PC-3 (cell line): ENCODE results near the gene ZNF611. TPM values are rescaled to one million over a fixed set of nuclear protein-coding genes. Genes with fewer than 3 reads are reported as not detected.
"Not testable (repeated sequence)": the region's sequence is repeated elsewhere in the genome, so short reads cannot be mapped to it uniquely, and the experiment has no call there.

Experiments
- ATAC-seq: fragments of 200-7000 bp; cut with Tn5 transposase; 2 replicates; pipeline ENCODE4 v1.9.1; 2020; ENCODE audit warnings: mild to moderate bottlenecking, moderate library complexity
- BruUV-seq: library from RNA; stranded (reverse); fragments of 400-500 nt; replicated peaks from 2 replicates; lab custom pipeline; 2021; lab: Mats Ljungman, UMichigan
- CTCF ChIA-PET: fragments of 300-600 bp; sonication (Branson Sonifier 250); formaldehyde crosslinking; loops from one replicate; lab custom pipeline; 2022; ENCODE audit warnings: antibody characterized with exemption; lab: Charles Lee
- POLR2A ChIA-PET: fragments of 300-600 bp; sonication (Branson Sonifier 250); formaldehyde crosslinking; loops from one replicate; lab custom pipeline; 2022; ENCODE audit warnings: antibody characterized with exemption; ENCODE audit not compliant: unreplicated experiment; lab: Charles Lee
- DNase-seq: peaks from one replicate; pipeline ENCODE4 v3.0.0-alpha.2; 2015
- H2AFZ ChIP-seq: fragments of 300-600 bp; sonication (generic); 2 replicates; pipeline ENCODE4 v1.6.0; 2016; ENCODE audit warnings: antibody characterized with exemption, low read length
- H3F3A ChIP-seq: fragments of 300-600 bp; sonication (generic); one replicate; pipeline ENCODE4 v1.6.0; 2017; ENCODE audit warnings: antibody characterized with exemption, low read length, control low read depth, mild to moderate bottlenecking; ENCODE audit not compliant: unreplicated experiment
- H3K27ac ChIP-seq: fragments of 300-600 bp; sonication (generic); 2 replicates; pipeline ENCODE4 v1.5.1; 2016; ENCODE audit warnings: mild to moderate bottlenecking, low read length
- H3K27me3 ChIP-seq: fragments of 300-600 bp; sonication (generic); 2 replicates; pipeline ENCODE4 v1.6.1; 2016; ENCODE audit warnings: low read length, mixed read lengths
- H3K36me3 ChIP-seq: fragments of 300-600 bp; sonication (generic); 2 replicates; pipeline ENCODE4 v1.6.1; 2016; ENCODE audit warnings: low read depth, mixed run types, low read length, mixed read lengths
- H3K4me1 ChIP-seq: fragments of 300-600 bp; sonication (generic); 2 replicates; pipeline ENCODE4 v1.5.1; 2016; ENCODE audit warnings: low read length; ENCODE audit not compliant: insufficient read depth
- H3K4me2 ChIP-seq: fragments of 300-600 bp; sonication (generic); 2 replicates; pipeline ENCODE4 v1.6.0; 2016; ENCODE audit warnings: low read length
- H3K4me3 ChIP-seq: fragments of 300-600 bp; sonication (generic); 2 replicates; pipeline ENCODE4 v1.5.1; 2016; ENCODE audit warnings: mild to moderate bottlenecking, low read length, mixed read lengths
- H3K79me2 ChIP-seq: fragments of 300-600 bp; sonication (generic); 2 replicates; pipeline ENCODE4 v1.6.1; 2017; ENCODE audit warnings: low read length, mixed read lengths
- H3K9ac ChIP-seq: fragments of 300-600 bp; sonication (generic); 2 replicates; pipeline ENCODE4 v1.6.0; 2016; ENCODE audit warnings: mild to moderate bottlenecking, low read length
- H3K9me2 ChIP-seq: fragments of 300-600 bp; sonication (generic); replicated peaks from 2 replicates; pipeline ENCODE4 v1.6.1; 2016; ENCODE audit warnings: mixed run types, low read length, mixed read lengths
- H3K9me3 ChIP-seq: fragments of 300-600 bp; sonication (generic); 2 replicates; pipeline ENCODE4 v1.6.1; 2016; ENCODE audit warnings: low read length, mixed read lengths
- H4K20me1 ChIP-seq: fragments of 300-600 bp; sonication (generic); 2 replicates; pipeline ENCODE4 v1.6.1; 2016; ENCODE audit warnings: low read length, mixed read lengths
- EZH2 ChIP-seq: fragments of 300-600 bp; sonication (generic); IDR thresholded peaks from one replicate; pipeline ENCODE4 v1.6.1; 2017; ENCODE audit warnings: antibody characterized with exemption, mild to moderate bottlenecking, low read length; ENCODE audit not compliant: unreplicated experiment
- EZH2phosphoT487 ChIP-seq: fragments of 300-600 bp; sonication (generic); IDR thresholded peaks from 2 replicates; pipeline ENCODE4 v1.6.1; 2018; ENCODE audit warnings: mild to moderate bottlenecking, antibody characterized with exemption, low read length, borderline replicate concordance
- intact Hi-C: fragments of 100-400 bp; cut with micrococcal nuclease; formaldehyde crosslinking; loops from 2 replicates; pipeline ENCODE4 v1.9.0; 2023
- total RNA-seq: library from RNA; depleted of rRNA; stranded (reverse); fragments of >200 nt; gene quantifications from 2 replicates; pipeline ENCODE4 v1.2.3, GENCODE V29; 2014
- TF ChIP-seq, protein P1 (sequence below): fragments of 300-600 bp; sonication (generic); conservative IDR thresholded peaks from 2 replicates; pipeline ENCODE4 v1.5.1; 2017; ENCODE audit warnings: antibody characterized with exemption, low read depth, mild to moderate bottlenecking, low read length

The ZNF611 gene
- total RNA-seq, 1 experiment from 2014 or later = 8.4 TPM

DNA sequence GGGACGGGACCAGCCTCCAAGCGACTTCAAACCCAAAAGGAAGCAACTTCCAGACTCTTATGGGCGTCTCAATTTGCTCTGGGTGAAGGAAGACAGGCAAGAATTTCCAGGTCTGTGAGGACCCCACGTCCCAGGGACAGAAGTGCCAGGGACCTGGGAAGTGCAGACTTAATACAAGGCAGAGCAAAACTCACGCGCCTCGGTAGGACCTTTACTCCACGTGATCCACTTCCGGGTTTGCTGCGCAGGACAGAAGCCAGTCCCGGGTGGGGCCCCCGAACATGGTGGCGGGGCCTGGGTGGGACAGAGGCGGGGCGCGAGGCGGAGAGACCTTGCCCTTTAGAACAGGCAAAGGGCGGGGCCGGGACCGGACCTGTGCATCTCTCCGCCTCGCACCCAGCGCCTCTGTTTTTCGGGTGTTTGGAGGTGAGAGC lies 9.3 kb downstream of the ZNF611 start:
- intact Hi-C loops = loop anchor here (10.0 kb wide), 1 partner anchor 51 kb away; no protein-coding TSS in a partner anchor
- H3K36me3 ChIP-seq = peaks cover 40% of the 10 kb centered on the region
- CTCF ChIA-PET = no interaction called here

DNA sequence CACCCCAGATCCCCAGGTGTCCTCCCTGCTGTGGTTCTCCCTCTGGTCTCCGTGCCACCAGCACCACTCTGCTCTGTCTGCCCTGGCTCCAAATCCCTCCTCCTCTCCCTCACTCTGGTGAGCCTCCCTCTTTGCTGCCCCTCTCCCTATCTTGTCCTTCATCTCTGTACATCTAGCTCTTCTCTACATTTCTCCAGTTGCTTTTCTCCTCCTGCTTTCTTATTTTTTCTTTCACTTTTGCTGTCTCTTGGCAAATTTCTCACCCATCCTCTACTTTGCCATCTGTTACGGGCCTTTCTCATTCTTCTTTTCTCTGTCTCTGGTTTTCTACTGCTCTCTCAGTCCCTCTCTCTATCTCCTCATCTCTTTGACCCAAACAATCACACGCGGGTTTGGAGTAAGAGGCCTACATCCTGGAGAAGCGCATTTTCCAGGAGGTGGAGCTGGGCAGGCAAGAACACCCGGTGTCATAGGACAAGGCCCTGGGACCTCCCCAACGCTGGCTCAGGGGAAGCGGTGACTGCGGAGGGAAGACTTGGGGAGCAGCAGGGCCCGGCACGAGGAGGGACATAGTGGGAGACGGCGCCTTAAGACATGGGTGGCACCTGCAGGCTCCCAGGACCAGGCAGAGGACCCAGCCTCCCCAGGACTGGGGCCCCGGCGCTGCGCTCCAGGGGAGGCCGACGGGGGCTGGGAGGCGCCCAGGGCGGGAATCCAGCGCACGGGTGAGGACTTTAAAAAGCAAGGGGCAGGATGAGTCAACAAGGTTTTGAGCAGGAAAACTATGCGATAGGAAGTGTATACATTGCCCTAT lies 9.9 kb downstream of the ZNF611 start:
- DNase-seq (no peak), ATAC-seq (no peak)
- TF ChIP-seq EZH2 (no peak), EZH2phosphoT487 (no peak)
- TF ChIP-seq, protein P1, sequence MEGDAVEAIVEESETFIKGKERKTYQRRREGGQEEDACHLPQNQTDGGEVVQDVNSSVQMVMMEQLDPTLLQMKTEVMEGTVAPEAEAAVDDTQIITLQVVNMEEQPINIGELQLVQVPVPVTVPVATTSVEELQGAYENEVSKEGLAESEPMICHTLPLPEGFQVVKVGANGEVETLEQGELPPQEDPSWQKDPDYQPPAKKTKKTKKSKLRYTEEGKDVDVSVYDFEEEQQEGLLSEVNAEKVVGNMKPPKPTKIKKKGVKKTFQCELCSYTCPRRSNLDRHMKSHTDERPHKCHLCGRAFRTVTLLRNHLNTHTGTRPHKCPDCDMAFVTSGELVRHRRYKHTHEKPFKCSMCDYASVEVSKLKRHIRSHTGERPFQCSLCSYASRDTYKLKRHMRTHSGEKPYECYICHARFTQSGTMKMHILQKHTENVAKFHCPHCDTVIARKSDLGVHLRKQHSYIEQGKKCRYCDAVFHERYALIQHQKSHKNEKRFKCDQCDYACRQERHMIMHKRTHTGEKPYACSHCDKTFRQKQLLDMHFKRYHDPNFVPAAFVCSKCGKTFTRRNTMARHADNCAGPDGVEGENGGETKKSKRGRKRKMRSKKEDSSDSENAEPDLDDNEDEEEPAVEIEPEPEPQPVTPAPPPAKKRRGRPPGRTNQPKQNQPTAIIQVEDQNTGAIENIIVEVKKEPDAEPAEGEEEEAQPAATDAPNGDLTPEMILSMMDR = no peak
- no TSS peak for BruUV-seq
- Histone ChIP-seq H3K4me1 (peaks cover 21% of the 10 kb centered on the region), H3K27ac (no peak overlapping the region), H4K20me1 (no peaks in the 10 kb centered on the region), H3K9me3 (no peaks in the 10 kb centered on the region), H3F3A (no peaks in the 10 kb centered on the region), H3K4me2 (no peak overlapping the region), H3K4me3 (no peak overlapping the region), H3K79me2 (0 out of 2 replicates have a peak, but pooled peaks cover 4% of the 10 kb centered on the region), H3K27me3 (no peaks in the 10 kb centered on the region), H3K9me2 (no peaks in the 10 kb centered on the region), H3K9ac (no peak overlapping the region), H3K36me3 (peaks cover 45% of the 10 kb centered on the region), H2AFZ (no peak overlapping the region)
- CTCF ChIA-PET = no interaction called here
- POLR2A ChIA-PET = no interaction called here
- intact Hi-C loops = loop anchor here (5.0 to 10.0 kb wide), 2 partner anchors 50 to 88 kb away; partner anchors contain the start of gene ZNF83

More for the DNA sequence above, 9.3 kb downstream of the ZNF611 start:
- H3K9ac ChIP-seq = no peak overlapping the region
- H4K20me1 ChIP-seq = no peaks in the 10 kb centered on the region
- peaks cover 4% of the 10 kb centered on the region; the same call in 1 of the 2 replicates for H3K79me2 ChIP-seq
- DNase-seq (no peak), ATAC-seq (no peak)
- POLR2A ChIA-PET = no interaction called here
- TF ChIP-seq, protein P1 = no peak
- TF ChIP-seq EZH2phosphoT487 = no peak
- no peak for TF ChIP-seq EZH2
- no TSS peak for BruUV-seq
- no peaks in the 10 kb centered on the region for H3K27me3 ChIP-seq
- H3K27ac ChIP-seq = no peak overlapping the region
- no peaks in the 10 kb centered on the region for H3K9me2 ChIP-seq
- H3F3A ChIP-seq = no peaks in the 10 kb centered on the region
- no peaks in the 10 kb centered on the region for H3K9me3 ChIP-seq
- peaks cover 21% of the 10 kb centered on the region for H3K4me1 ChIP-seq
- H3K4me3 ChIP-seq = no peak overlapping the region
- no peak overlapping the region for H3K4me2 ChIP-seq
- H2AFZ ChIP-seq = no peak overlapping the region

DNA sequence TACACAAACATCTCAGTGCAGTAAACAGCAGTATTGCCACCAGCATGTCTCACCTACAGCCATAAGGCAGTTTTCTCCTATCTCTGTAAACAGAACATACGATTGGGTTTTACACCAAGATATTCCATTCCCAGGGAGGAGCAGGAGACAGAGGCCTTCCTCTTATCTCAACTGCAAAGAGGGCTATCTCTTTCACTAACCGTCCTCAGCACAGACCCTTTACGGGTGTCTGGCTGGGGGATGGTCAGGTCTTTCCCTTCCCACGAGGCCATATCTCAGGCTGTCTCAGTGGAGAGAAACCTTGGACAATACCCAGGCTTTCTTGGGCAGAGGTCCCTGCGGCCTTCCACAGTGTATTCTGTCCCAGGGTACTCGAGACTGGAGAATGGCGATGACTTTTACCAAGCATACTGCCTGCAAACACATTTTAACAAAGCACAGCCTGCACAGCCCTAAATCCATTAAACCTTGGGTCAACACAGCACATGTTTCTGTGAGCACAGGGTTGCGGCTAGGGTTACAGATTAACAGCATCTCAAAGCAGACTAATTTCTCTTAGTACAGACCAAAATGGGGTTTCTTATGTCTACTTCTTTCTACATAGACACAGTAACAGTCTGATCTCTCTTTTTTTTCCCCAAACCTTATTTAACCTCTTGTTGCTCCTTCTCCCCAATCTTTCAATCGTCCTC lies 10.8 kb downstream of the ZNF611 start:
- H3K27ac ChIP-seq, DNase-seq, BruUV-seq, H3F3A ChIP-seq, POLR2A ChIA-PET, H3K9me2 ChIP-seq, H3K9ac ChIP-seq, H3K79me2 ChIP-seq, H4K20me1 ChIP-seq, ATAC-seq, H3K4me2 ChIP-seq, H3K9me3 ChIP-seq, H3K4me3 ChIP-seq, H3K27me3 ChIP-seq, CTCF ChIA-PET, H2AFZ ChIP-seq: not testable (repeated sequence)
- peaks cover 21% of the 10 kb centered on the region for H3K4me1 ChIP-seq
- intact Hi-C loops = loop anchor here (5.0 to 10.0 kb wide), 2 partner anchors 49 to 87 kb away; partner anchors contain the start of gene ZNF83
- peaks cover 44% of the 10 kb centered on the region for H3K36me3 ChIP-seq
